Measurements from ENCODE around the gene MBOAT1. TPM values are rescaled to one million over a fixed set of nuclear protein-coding genes. Genes with fewer than 3 reads are reported as not detected.
A peak's percentile ranks its signal among the peaks of the same experiment; 100 is the strongest.

Gene MBOAT1
- total and polyA plus RNA-seq, 12 donors = 1.5 to 7.9 (median 3.8) TPM

DNA sequence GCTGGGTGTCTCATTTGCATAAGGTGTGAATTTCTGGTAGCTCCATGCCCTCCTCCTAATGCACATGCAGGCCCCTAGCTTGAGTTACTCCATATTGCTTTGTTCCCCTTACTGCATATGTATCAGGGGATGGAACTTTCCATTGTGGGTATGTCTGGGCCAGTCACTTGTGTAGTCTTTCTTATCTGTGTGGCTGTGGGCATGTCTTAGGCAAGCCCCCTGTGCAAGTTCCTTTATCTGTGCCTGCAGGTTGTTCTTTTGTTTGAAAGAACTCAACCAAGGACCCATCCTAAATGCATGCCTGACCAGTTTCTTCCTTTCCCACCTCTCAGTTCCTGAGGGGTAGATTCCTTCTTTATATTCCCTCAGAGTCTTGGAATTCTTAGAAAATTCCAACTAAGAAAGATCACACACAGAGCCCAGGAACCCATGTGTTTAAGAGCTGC lies 23.6 kb downstream of the MBOAT1 start:
- Histone ChIP-seq H3K36me3 (peaks cover 0 to 12% (median 0%) of the 10 kb centered on the region in 9 donors), H3K4me3 (no peak overlapping the region), H3K27me3 (no peaks in the 10 kb centered on the region), H3K27ac (no peak overlapping the region), H3K4me1 (peaks cover 0 to 9% (median 0%) of the 10 kb centered on the region in 9 donors), H3K9me3 (peaks cover 0 to 6% (median 0%) of the 10 kb centered on the region in 11 donors)
- intact Hi-C loops (cut with DNase I) = no loop called here
- TF ChIP-seq, protein P1, sequence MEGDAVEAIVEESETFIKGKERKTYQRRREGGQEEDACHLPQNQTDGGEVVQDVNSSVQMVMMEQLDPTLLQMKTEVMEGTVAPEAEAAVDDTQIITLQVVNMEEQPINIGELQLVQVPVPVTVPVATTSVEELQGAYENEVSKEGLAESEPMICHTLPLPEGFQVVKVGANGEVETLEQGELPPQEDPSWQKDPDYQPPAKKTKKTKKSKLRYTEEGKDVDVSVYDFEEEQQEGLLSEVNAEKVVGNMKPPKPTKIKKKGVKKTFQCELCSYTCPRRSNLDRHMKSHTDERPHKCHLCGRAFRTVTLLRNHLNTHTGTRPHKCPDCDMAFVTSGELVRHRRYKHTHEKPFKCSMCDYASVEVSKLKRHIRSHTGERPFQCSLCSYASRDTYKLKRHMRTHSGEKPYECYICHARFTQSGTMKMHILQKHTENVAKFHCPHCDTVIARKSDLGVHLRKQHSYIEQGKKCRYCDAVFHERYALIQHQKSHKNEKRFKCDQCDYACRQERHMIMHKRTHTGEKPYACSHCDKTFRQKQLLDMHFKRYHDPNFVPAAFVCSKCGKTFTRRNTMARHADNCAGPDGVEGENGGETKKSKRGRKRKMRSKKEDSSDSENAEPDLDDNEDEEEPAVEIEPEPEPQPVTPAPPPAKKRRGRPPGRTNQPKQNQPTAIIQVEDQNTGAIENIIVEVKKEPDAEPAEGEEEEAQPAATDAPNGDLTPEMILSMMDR (IDR thresholded peaks at IDR 0.05) = no peak
- no peak for ATAC-seq
- DNase-seq = no peak

DNA sequence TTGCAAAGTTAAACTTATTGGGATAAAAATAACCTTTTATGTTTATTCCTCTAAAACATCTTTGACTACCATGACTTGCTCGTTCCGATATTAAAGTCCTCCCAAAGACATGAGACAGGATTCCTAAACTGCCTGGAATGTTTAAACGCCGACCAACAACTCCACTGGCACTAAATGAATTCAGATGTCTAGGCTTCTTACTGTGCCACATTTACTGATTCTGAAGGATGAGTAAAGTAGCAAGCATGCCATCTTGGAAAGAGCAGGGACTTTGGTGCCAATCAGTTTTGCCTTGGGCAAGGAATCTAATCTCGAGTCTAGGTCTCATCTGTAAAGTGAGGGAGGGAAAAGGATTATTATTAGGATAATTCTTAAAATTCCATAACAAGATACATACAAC lies 25.3 kb downstream of the MBOAT1 start:
- intact Hi-C loops (cut with DNase I) = no loop called here
- Histone ChIP-seq H3K4me1 (peaks cover 0 to 9% (median 3%) of the 10 kb centered on the region in 9 donors), H3K27me3 (no peaks in the 10 kb centered on the region), H3K36me3 (peaks cover 0 to 12% (median 0%) of the 10 kb centered on the region in 9 donors), H3K27ac (no peak overlapping the region), H3K4me3 (no peak overlapping the region), H3K9me3 (peaks cover 0 to 11% (median 0%) of the 10 kb centered on the region in 11 donors)
- DNase-seq (no peak), ATAC-seq (no peak)
- WGBS, 2 donors = 71 to 84% methylated on average over 5 of the region's 5 CpGs
- TF ChIP-seq, protein P1 (IDR thresholded peaks at IDR 0.05) = no peak

DNA sequence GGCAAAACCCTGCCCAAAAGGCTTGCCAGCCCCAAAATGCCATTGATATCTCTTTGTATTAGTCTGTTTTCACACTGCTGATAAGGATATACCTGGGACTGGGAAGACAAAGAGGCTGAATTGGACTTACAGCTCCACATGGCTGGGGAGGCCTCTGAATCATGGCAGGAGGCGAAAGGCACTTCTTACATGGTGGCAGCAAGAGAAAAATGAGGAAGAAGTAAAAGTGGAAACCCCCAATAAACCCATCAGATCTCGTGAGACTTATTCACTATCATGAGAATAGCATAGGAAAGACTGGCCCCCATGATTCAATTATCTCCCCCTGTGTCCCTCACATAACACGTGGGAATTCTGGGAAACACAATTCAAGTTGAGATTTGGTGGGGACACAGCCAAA lies 28.6 kb downstream of the MBOAT1 start:
- 95 to 96% methylated on average over 3 of the region's 3 CpGs for WGBS, 2 donors
- TF ChIP-seq, protein P1 (IDR thresholded peaks at IDR 0.05) = no peak
- no peak for ATAC-seq
- peaks cover 0 to 26% (median 14%) of the 10 kb centered on the region in 9 donors for H3K4me1 ChIP-seq
- H3K27ac ChIP-seq = peak overlapping the region in 2 of 10 donors; percentile 38 to 58
- intact Hi-C loops (cut with DNase I) = loop anchor here in 1 of 10 donors (2.0 kb wide), 1 partner anchor 27 kb away; no protein-coding TSS in a partner anchor
- peaks cover 0 to 12% (median 0%) of the 10 kb centered on the region in 9 donors for H3K36me3 ChIP-seq
- DNase-seq = no peak
- no peak overlapping the region for H3K4me3 ChIP-seq
- no peaks in the 10 kb centered on the region for H3K27me3 ChIP-seq
- H3K9me3 ChIP-seq = peaks cover 0 to 21% (median 0%) of the 10 kb centered on the region in 11 donors

DNA sequence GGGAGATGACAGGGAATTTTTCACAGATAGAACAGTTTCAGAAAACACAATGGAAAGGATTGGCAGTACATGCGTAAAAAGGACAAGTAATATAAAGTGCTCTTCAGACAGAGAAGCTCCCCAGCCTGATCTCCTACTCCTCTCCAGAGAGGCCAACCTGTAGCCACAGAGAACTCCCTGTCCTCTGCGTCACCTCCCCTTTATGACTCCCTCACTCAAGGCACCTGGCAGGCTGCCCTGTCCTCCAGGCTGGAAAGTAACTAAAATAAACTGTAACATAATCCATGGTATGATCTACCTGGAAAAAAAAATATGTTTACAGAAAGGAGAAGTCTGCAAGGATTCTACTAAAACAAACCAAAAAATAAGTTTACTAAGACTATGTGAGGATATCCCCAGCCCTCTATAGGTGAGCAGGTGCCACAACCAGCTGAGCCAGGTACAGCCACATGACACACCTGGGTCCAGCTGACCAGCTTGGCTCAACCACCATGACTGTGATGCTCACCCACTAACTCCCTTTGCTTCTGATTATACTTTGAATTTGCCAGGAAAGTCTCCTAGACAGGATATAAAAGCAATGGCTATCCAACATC lies 29.2 kb downstream of the MBOAT1 start:
- peak; percentile 32 to 59 for DNase-seq
- intact Hi-C loops (cut with DNase I) = loop anchor here in 1 of 10 donors (2.0 kb wide), 1 partner anchor 28 kb away; no protein-coding TSS in a partner anchor
- Histone ChIP-seq H3K36me3 (peaks cover 0 to 12% (median 0%) of the 10 kb centered on the region in 9 donors), H3K27ac (peak overlapping the region in 4 of 10 donors; percentile 6 to 58 (median 23)), H3K4me1 (peaks cover 0 to 29% (median 14%) of the 10 kb centered on the region in 9 donors), H3K9me3 (peaks cover 0 to 16% (median 0%) of the 10 kb centered on the region in 11 donors), H3K4me3 (no peak overlapping the region), H3K27me3 (no peaks in the 10 kb centered on the region)
- TF ChIP-seq, protein P1 (IDR thresholded peaks at IDR 0.05) = no peak
- ATAC-seq = peak in 6 of 8 donors; percentile 51 to 81 (median 70)
- 63 to 80% methylated on average over 2 of the region's 2 CpGs for WGBS, 2 donors

Data from heart right ventricle (tissue), 16 donors.